ENCODE measurements around the gene MXD1.

GRCh38 chr2:69939722-69940121 is 24.8 kb downstream of the MXD1 start:
- no peak for TF ChIP-seq EZH2 (optimal IDR thresholded peaks at IDR 0.05; ENCODE audit: low read depth, low read length)
- TF ChIP-seq CTCF (IDR thresholded peaks at IDR 0.05; ENCODE audit: low read length): no peak
- no peak for TF ChIP-seq EZH2phosphoT487 (IDR thresholded peaks at IDR 0.05; ENCODE audit: low read length)

Measured in MM.1S (cell line).